ENCODE measurements around the gene LRP10.

The LRP10 gene

GRCh38 chr14:22865424-22866405, 5.8 kb upstream of the LRP10 start:
- no peaks in the 10 kb centered on the region for H3K9me3 ChIP-seq (ENCODE audit: control insufficient read depth, low read length)
- WGBS, 2 experiments = 67 to 73% methylated on average over 5 of the region's 6 CpGs
- H3K36me3 ChIP-seq (ENCODE audit: control insufficient read depth, insufficient read depth, low read length) = no peaks in the 10 kb centered on the region
- no peaks in the 10 kb centered on the region for H3K27me3 ChIP-seq (ENCODE audit: control insufficient read depth, insufficient read depth, low read length, poor library complexity, severe bottlenecking)
- H3K4me3 ChIP-seq (ENCODE audit: insufficient read depth, low read depth, low read length) = no peak overlapping the region
- H3K27ac ChIP-seq (ENCODE audit: insufficient read depth, low read depth, low read length, poor library complexity, severe bottlenecking) = no peak overlapping the region
- H3K4me1 ChIP-seq (ENCODE audit: control insufficient read depth, insufficient read depth, low read length) = peaks cover 4% of the 10 kb centered on the region

DNA sequence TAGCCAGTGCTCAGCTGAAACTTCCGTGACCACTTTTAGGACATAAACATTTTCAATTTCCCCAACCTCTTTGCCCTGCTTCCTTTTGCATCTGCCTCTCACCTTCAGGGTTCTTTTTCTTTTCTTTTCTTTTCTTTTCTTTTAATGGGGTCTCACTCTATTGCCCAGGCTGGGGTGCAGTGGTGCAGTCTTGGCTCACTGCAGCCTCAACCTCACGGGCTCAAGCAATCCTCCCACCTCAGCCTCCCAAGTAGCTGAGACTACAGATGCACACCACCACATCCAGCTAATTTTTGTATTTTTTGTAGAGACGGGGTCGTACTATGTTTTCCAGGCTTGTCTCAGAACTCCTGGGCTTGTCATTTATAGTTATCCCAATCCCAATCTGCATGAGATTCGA, 4.7 kb upstream of the LRP10 start:
- WGBS, 2 experiments = 93 to 96% methylated on average over 5 of the region's 5 CpGs
- Histone ChIP-seq H3K4me3 (ENCODE audit: insufficient read depth, low read depth, low read length) (no peak overlapping the region), H3K27ac (ENCODE audit: insufficient read depth, low read depth, low read length, poor library complexity, severe bottlenecking) (no peak overlapping the region), H3K36me3 (ENCODE audit: control insufficient read depth, insufficient read depth, low read length) (no peaks in the 10 kb centered on the region), H3K9me3 (ENCODE audit: control insufficient read depth, low read length) (no peaks in the 10 kb centered on the region), H3K27me3 (ENCODE audit: control insufficient read depth, insufficient read depth, low read length, poor library complexity, severe bottlenecking) (no peaks in the 10 kb centered on the region), H3K4me1 (ENCODE audit: control insufficient read depth, insufficient read depth, low read length) (peaks cover 7% of the 10 kb centered on the region)

- WGBS, 2 experiments = 20% methylated on average over 1 of the region's 1 CpG; no CpG with 5 or more reads in 1 of the 2 experiments
- Histone ChIP-seq H3K9me3 (ENCODE audit: control insufficient read depth, low read length) (no peaks in the 10 kb centered on the region), H3K27me3 (ENCODE audit: control insufficient read depth, insufficient read depth, low read length, poor library complexity, severe bottlenecking) (no peaks in the 10 kb centered on the region), H3K4me3 (ENCODE audit: insufficient read depth, low read depth, low read length) (peak overlapping the region; percentile 79), H3K36me3 (ENCODE audit: control insufficient read depth, insufficient read depth, low read length) (no peaks in the 10 kb centered on the region), H3K27ac (ENCODE audit: insufficient read depth, low read depth, low read length, poor library complexity, severe bottlenecking) (peak overlapping the region; percentile 42), H3K4me1 (ENCODE audit: control insufficient read depth, insufficient read depth, low read length) (peaks cover 7% of the 10 kb centered on the region)
Measured at GRCh38 chr14:22870811-22871223, 723 bp upstream of the LRP10 start.

GRCh38 chr14:22872033-22872832, 693 bp downstream of the LRP10 start:
- Histone ChIP-seq H3K36me3 (ENCODE audit: control insufficient read depth, insufficient read depth, low read length) (no peaks in the 10 kb centered on the region), H3K4me1 (ENCODE audit: control insufficient read depth, insufficient read depth, low read length) (peaks cover 7% of the 10 kb centered on the region), H3K9me3 (ENCODE audit: control insufficient read depth, low read length) (no peaks in the 10 kb centered on the region), H3K4me3 (ENCODE audit: insufficient read depth, low read depth, low read length) (peak overlapping the region; percentile 79), H3K27me3 (ENCODE audit: control insufficient read depth, insufficient read depth, low read length, poor library complexity, severe bottlenecking) (no peaks in the 10 kb centered on the region), H3K27ac (ENCODE audit: insufficient read depth, low read depth, low read length, poor library complexity, severe bottlenecking) (peak overlapping the region; percentile 81)
- WGBS, 2 experiments = 0 to 1% methylated on average over 45 of the region's 45 CpGs

DNA sequence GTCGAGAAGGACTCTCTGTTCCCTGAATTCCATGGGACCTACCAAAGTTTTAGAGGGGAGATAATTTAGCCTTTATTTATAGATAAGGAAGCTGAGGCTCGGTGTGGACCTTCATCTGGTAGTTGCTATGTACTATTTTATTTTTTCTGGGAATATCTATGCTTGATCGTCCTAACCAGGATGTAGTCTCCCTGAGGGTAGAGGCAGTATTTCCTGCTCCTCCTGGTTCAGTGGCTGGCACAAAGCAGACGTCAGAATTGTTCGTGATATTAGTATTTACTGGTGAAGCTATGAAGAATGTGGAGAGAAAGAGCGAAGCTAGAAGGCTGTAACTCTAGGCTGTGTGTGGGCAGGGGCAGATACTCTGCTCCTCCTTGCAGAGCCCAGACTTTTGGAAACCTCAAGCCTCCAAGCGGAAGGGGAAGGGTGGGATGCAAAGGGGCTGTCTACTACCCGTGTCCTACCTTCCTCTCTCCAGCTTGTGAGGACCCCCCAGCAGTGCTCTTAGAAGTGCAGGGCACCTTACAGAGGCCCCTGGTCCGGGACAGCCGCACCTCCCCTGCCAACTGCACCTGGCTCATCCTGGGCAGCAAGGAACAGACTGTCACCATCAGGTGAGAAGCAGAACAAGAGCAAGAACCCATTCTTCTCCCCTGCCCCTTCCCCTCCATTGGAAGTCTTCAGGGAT, 1.4 kb downstream of the LRP10 start:
- Histone ChIP-seq H3K9me3 (ENCODE audit: control insufficient read depth, low read length) (no peaks in the 10 kb centered on the region), H3K4me3 (ENCODE audit: insufficient read depth, low read depth, low read length) (peak overlapping the region; percentile 79), H3K36me3 (ENCODE audit: control insufficient read depth, insufficient read depth, low read length) (no peaks in the 10 kb centered on the region), H3K27ac (ENCODE audit: insufficient read depth, low read depth, low read length, poor library complexity, severe bottlenecking) (peak overlapping the region; percentile 9), H3K27me3 (ENCODE audit: control insufficient read depth, insufficient read depth, low read length, poor library complexity, severe bottlenecking) (no peaks in the 10 kb centered on the region), H3K4me1 (ENCODE audit: control insufficient read depth, insufficient read depth, low read length) (peaks cover 7% of the 10 kb centered on the region)
- 71 to 76% methylated on average over 10 of the region's 10 CpGs for WGBS, 2 experiments

- 93% methylated on average over 15 of the region's 15 CpGs for WGBS, 2 experiments
- no peaks in the 10 kb centered on the region for H3K36me3 ChIP-seq (ENCODE audit: control insufficient read depth, insufficient read depth, low read length)
- H3K27me3 ChIP-seq (ENCODE audit: control insufficient read depth, insufficient read depth, low read length, poor library complexity, severe bottlenecking) = no peaks in the 10 kb centered on the region
- H3K4me3 ChIP-seq (ENCODE audit: insufficient read depth, low read depth, low read length) = no peak overlapping the region
- H3K27ac ChIP-seq (ENCODE audit: insufficient read depth, low read depth, low read length, poor library complexity, severe bottlenecking) = no peak overlapping the region
- peaks cover 7% of the 10 kb centered on the region for H3K4me1 ChIP-seq (ENCODE audit: control insufficient read depth, insufficient read depth, low read length)
- H3K9me3 ChIP-seq (ENCODE audit: control insufficient read depth, low read length) = no peaks in the 10 kb centered on the region
Measured at GRCh38 chr14:22875003-22875747, 3.6 kb downstream of the LRP10 start.

GRCh38 chr14:22875748-22876319, 4.3 kb downstream of the LRP10 start:
- Histone ChIP-seq H3K4me1 (ENCODE audit: control insufficient read depth, insufficient read depth, low read length) (peaks cover 2% of the 10 kb centered on the region), H3K4me3 (ENCODE audit: insufficient read depth, low read depth, low read length) (no peak overlapping the region), H3K9me3 (ENCODE audit: control insufficient read depth, low read length) (no peaks in the 10 kb centered on the region), H3K27ac (ENCODE audit: insufficient read depth, low read depth, low read length, poor library complexity, severe bottlenecking) (no peak overlapping the region), H3K27me3 (ENCODE audit: control insufficient read depth, insufficient read depth, low read length, poor library complexity, severe bottlenecking) (no peaks in the 10 kb centered on the region), H3K36me3 (ENCODE audit: control insufficient read depth, insufficient read depth, low read length) (no peaks in the 10 kb centered on the region)
- WGBS, 2 experiments = 95 to 96% methylated on average over 20 of the region's 20 CpGs

GRCh38 chr14:22877000-22877501, 5.5 kb downstream of the LRP10 start:
- Histone ChIP-seq H3K4me3 (ENCODE audit: insufficient read depth, low read depth, low read length) (no peak overlapping the region), H3K9me3 (ENCODE audit: control insufficient read depth, low read length) (no peaks in the 10 kb centered on the region), H3K27me3 (ENCODE audit: control insufficient read depth, insufficient read depth, low read length, poor library complexity, severe bottlenecking) (no peaks in the 10 kb centered on the region), H3K27ac (ENCODE audit: insufficient read depth, low read depth, low read length, poor library complexity, severe bottlenecking) (no peak overlapping the region), H3K36me3 (ENCODE audit: control insufficient read depth, insufficient read depth, low read length) (no peaks in the 10 kb centered on the region), H3K4me1 (ENCODE audit: control insufficient read depth, insufficient read depth, low read length) (peaks cover 4% of the 10 kb centered on the region)
- WGBS, 2 experiments = 94 to 96% methylated on average over 22 of the region's 22 CpGs
